Measurements from ENCODE around the gene NATD1. TPM values are rescaled to one million over a fixed set of nuclear protein-coding genes. Genes with fewer than 3 reads are reported as not detected.

The NATD1 gene
- polyA plus RNA-seq, 2 donors: 2.3 to 3.2 TPM

GRCh38 chr17:21223086-21223485, 30.1 kb downstream of the NATD1 start:
- WGBS, 2 donors: 93 to 95% methylated on average over 6 of the region's 6 CpGs
- Histone ChIP-seq H3K4me3 (ENCODE audit: low read depth in 1 of 2, low read length in 2 of 2) (no peak overlapping the region), H3K4me1 (ENCODE audit: control insufficient read depth in 2 of 2, insufficient read depth in 2 of 2, low read length in 1 of 2) (no peaks in the 10 kb centered on the region), H3K36me3 (ENCODE audit: control insufficient read depth in 2 of 2, insufficient read depth in 2 of 2, low read length in 1 of 2) (peaks cover 0 to 14% of the 10 kb centered on the region in 2 donors), H3K9me3 (ENCODE audit: control insufficient read depth in 2 of 2, insufficient read depth in 1 of 2, low read depth in 1 of 2, low read length in 1 of 2) (peaks cover 0 to 3% of the 10 kb centered on the region in 2 donors), H3K27ac (ENCODE audit: low read depth in 2 of 2, low read length in 1 of 2) (no peak overlapping the region), H3K27me3 (ENCODE audit: control insufficient read depth in 1 of 2, insufficient read depth in 2 of 2, low read length in 2 of 2) (no peaks in the 10 kb centered on the region)

DNA sequence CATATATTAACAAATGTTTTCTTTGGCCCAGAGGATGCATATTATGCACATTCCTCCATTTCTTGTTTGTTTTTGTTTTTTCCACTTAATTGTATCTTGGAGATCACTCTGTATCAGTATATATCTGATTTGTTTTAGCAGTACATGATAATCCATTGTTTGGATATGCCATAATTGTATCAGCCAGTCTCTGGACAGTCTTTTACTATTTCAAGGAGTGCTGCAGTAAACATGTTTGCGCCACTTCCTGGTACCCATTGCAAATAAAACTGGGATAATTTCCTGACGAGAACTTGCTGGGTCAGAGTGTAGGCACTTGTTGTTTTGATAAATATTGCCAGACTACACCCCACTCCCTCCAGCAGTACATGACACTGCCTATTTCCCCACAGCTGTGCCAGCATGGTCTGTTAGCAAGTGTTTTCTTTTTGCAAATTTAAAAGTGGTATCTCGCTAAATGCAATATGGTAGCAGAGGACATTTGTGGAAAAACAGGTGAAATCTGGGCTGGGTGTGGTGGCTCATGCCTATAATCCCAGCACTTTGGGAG, 34.3 kb downstream of the NATD1 start:
- Histone ChIP-seq H3K4me1 (ENCODE audit: control insufficient read depth in 2 of 2, insufficient read depth in 2 of 2, low read length in 1 of 2) (peaks cover 0 to 3% of the 10 kb centered on the region in 2 donors), H3K27ac (ENCODE audit: low read depth in 2 of 2, low read length in 1 of 2) (no peak overlapping the region), H3K27me3 (ENCODE audit: control insufficient read depth in 1 of 2, insufficient read depth in 2 of 2, low read length in 2 of 2) (no peaks in the 10 kb centered on the region), H3K36me3 (ENCODE audit: control insufficient read depth in 2 of 2, insufficient read depth in 2 of 2, low read length in 1 of 2) (peaks cover 0 to 14% of the 10 kb centered on the region in 2 donors), H3K9me3 (ENCODE audit: control insufficient read depth in 2 of 2, insufficient read depth in 1 of 2, low read depth in 1 of 2, low read length in 1 of 2) (peaks cover 0 to 3% of the 10 kb centered on the region in 2 donors), H3K4me3 (ENCODE audit: low read depth in 1 of 2, low read length in 2 of 2) (no peak overlapping the region)
- 82 to 86% methylated on average over 3 of the region's 3 CpGs for WGBS, 2 donors

DNA sequence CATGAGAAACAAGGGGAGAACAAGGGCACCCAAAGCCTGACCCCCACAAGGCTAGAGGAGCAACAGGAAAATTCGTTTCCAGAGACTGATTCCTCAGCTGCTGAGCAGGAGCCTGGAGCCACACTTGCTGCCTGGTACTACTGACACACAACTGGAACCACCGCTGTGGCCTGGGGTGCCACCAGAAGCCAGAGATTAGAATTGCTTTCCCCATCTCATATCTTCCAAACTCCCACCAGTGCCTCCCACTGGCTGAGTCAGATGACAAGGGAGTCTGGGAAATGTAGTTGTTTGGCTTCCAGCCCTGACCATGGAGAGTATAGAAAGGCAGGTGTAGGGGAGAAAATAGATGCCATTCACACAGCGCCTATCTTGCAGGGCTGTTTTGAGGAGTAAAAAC, 35.1 kb downstream of the NATD1 start:
- peaks cover 0 to 3% of the 10 kb centered on the region in 2 donors for H3K4me1 ChIP-seq (ENCODE audit: control insufficient read depth in 2 of 2, insufficient read depth in 2 of 2, low read length in 1 of 2)
- H3K36me3 ChIP-seq (ENCODE audit: control insufficient read depth in 2 of 2, insufficient read depth in 2 of 2, low read length in 1 of 2): peaks cover 0 to 7% of the 10 kb centered on the region in 2 donors
- H3K27me3 ChIP-seq (ENCODE audit: control insufficient read depth in 1 of 2, insufficient read depth in 2 of 2, low read length in 2 of 2): no peaks in the 10 kb centered on the region
- H3K4me3 ChIP-seq (ENCODE audit: low read depth in 1 of 2, low read length in 2 of 2): no peak overlapping the region
- peaks cover 0 to 3% of the 10 kb centered on the region in 2 donors for H3K9me3 ChIP-seq (ENCODE audit: control insufficient read depth in 2 of 2, insufficient read depth in 1 of 2, low read depth in 1 of 2, low read length in 1 of 2)
- 75 to 78% methylated on average over 3 of the region's 3 CpGs for WGBS, 2 donors
- H3K27ac ChIP-seq (ENCODE audit: low read depth in 2 of 2, low read length in 1 of 2): no peak overlapping the region

GRCh38 chr17:21217346-21217745, 35.9 kb downstream of the NATD1 start:
- H3K4me1 ChIP-seq (ENCODE audit: control insufficient read depth in 2 of 2, insufficient read depth in 2 of 2, low read length in 1 of 2): peaks cover 0 to 3% of the 10 kb centered on the region in 2 donors
- H3K9me3 ChIP-seq (ENCODE audit: control insufficient read depth in 2 of 2, insufficient read depth in 1 of 2, low read depth in 1 of 2, low read length in 1 of 2): peaks cover 0 to 2% of the 10 kb centered on the region in 2 donors
- no peak overlapping the region for H3K4me3 ChIP-seq (ENCODE audit: low read depth in 1 of 2, low read length in 2 of 2)
- H3K27me3 ChIP-seq (ENCODE audit: control insufficient read depth in 1 of 2, insufficient read depth in 2 of 2, low read length in 2 of 2): no peaks in the 10 kb centered on the region
- H3K27ac ChIP-seq (ENCODE audit: low read depth in 2 of 2, low read length in 1 of 2): no peak overlapping the region
- 77 to 91% methylated on average over 1 of the region's 1 CpG for WGBS, 2 donors
- H3K36me3 ChIP-seq (ENCODE audit: control insufficient read depth in 2 of 2, insufficient read depth in 2 of 2, low read length in 1 of 2): peaks cover 0 to 7% of the 10 kb centered on the region in 2 donors

DNA sequence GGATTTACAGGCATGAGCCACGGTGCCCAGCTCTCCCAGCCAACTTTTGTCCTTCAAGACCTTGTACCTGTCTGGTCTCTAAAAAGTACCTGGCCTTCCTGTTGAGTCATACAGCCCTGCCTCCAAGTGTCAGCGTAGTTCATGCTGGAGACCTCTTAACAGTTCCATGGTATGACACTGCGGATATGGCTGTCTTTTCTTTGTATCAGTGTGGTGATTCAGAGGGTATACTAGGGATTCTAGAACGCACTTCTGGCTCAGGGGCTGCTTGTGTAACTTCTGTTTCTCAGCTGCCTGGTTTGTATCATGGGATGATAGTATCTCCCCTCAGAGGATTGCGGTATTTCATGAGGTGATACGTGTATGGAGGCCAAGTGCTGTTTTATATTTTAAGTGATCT, 37.3 kb downstream of the NATD1 start:
- no peak overlapping the region for H3K27ac ChIP-seq (ENCODE audit: low read depth in 2 of 2, low read length in 1 of 2)
- H3K36me3 ChIP-seq (ENCODE audit: control insufficient read depth in 2 of 2, insufficient read depth in 2 of 2, low read length in 1 of 2): peaks cover 0 to 2% of the 10 kb centered on the region in 2 donors
- H3K4me1 ChIP-seq (ENCODE audit: control insufficient read depth in 2 of 2, insufficient read depth in 2 of 2, low read length in 1 of 2): peaks cover 0 to 14% of the 10 kb centered on the region in 2 donors
- 85 to 86% methylated on average over 6 of the region's 6 CpGs for WGBS, 2 donors
- no peak overlapping the region for H3K4me3 ChIP-seq (ENCODE audit: low read depth in 1 of 2, low read length in 2 of 2)
- H3K27me3 ChIP-seq (ENCODE audit: control insufficient read depth in 1 of 2, insufficient read depth in 2 of 2, low read length in 2 of 2): no peaks in the 10 kb centered on the region
- H3K9me3 ChIP-seq (ENCODE audit: control insufficient read depth in 2 of 2, insufficient read depth in 1 of 2, low read depth in 1 of 2, low read length in 1 of 2): no peaks in the 10 kb centered on the region

DNA sequence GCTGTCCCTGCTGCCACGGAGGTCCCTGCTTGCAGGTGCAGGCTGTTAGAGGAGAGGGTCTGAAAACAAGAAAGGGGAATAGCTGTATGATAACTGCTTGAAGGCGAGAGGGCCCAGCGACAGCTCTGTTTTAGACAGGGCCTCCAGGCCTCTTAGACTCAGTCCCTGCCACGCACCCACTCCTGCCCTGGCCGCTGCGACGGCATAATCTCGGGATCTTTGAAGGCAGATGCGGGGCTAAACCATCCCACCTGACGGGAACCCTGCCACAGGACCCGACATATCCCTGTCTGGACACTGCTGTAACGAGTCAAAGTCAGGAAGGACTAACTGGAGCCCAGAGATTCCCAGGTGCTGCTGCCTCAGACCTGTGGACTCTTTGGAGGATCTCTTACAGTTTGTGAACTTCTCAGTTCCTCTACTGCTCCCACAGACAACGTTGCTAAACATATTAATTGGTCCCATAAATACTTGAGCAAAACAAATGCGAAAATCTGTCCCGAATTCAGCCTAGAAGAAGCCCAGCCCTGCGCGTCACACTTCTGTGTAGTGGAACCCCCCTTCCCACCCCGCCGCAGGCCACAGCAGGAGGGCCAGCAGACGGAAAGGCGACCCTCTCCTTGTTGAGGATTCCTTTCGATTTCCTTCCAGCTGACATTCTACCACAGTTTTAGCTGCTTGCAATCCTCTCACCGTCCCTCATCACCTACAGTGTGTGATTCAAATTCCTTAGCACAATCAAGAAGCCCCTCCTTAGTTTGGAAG, 38.3 kb downstream of the NATD1 start:
- WGBS, 2 donors: 8 to 11% methylated on average over 23 of the region's 23 CpGs
- Histone ChIP-seq H3K27ac (ENCODE audit: low read depth in 2 of 2, low read length in 1 of 2) (peak overlapping the region; percentile 96 to 98), H3K36me3 (ENCODE audit: control insufficient read depth in 2 of 2, insufficient read depth in 2 of 2, low read length in 1 of 2) (no peaks in the 10 kb centered on the region), H3K4me3 (ENCODE audit: low read depth in 1 of 2, low read length in 2 of 2) (peak overlapping the region; percentile 97 to 99), H3K27me3 (ENCODE audit: control insufficient read depth in 1 of 2, insufficient read depth in 2 of 2, low read length in 2 of 2) (no peaks in the 10 kb centered on the region), H3K4me1 (ENCODE audit: control insufficient read depth in 2 of 2, insufficient read depth in 2 of 2, low read length in 1 of 2) (peaks cover 4 to 20% of the 10 kb centered on the region in 2 donors), H3K9me3 (ENCODE audit: control insufficient read depth in 2 of 2, insufficient read depth in 1 of 2, low read depth in 1 of 2, low read length in 1 of 2) (no peaks in the 10 kb centered on the region)

GRCh38 chr17:21214015-21214776, 39.0 kb downstream of the NATD1 start, which contains the start of gene TMEM11:
Gene TMEM11, minus strand, starts transcription at chr17:21214161. Its CDS starts 9 bp downstream, at chr17:21214152.
- H3K9me3 ChIP-seq (ENCODE audit: control insufficient read depth in 2 of 2, insufficient read depth in 1 of 2, low read depth in 1 of 2, low read length in 1 of 2): no peaks in the 10 kb centered on the region
- H3K36me3 ChIP-seq (ENCODE audit: control insufficient read depth in 2 of 2, insufficient read depth in 2 of 2, low read length in 1 of 2): no peaks in the 10 kb centered on the region
- peak within 1 kb of the TSS; percentile 97 to 99 for H3K4me3 ChIP-seq (ENCODE audit: low read depth in 1 of 2, low read length in 2 of 2)
- no peaks in the 10 kb centered on the region for H3K27me3 ChIP-seq (ENCODE audit: control insufficient read depth in 1 of 2, insufficient read depth in 2 of 2, low read length in 2 of 2)
- WGBS, 2 donors: 0% methylated on average over 70 to 76 of the region's 76 CpGs
- H3K4me1 ChIP-seq (ENCODE audit: control insufficient read depth in 2 of 2, insufficient read depth in 2 of 2, low read length in 1 of 2): peaks cover 4 to 20% of the 10 kb centered on the region in 2 donors
- H3K27ac ChIP-seq (ENCODE audit: low read depth in 2 of 2, low read length in 1 of 2): peak within 1 kb of the TSS; percentile 96 to 98

DNA sequence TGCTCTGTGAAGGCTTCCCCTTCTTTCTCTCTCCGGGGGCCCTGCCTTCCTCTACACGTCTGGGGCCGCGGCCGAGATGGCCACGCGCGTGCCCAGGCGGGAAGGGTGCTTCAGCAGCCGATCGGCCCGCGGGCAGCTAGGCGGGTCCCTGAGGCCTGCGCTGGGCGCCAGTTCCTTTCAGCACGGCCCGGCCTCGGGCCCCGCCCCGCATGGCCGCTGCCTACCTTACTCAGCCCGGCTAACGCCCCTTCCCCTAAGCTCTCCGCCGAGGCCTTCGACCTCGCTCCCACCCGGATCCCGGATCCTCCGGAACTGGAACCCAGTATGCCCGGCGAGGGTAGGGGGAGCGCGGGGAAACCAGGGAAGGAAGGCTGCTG, 39.6 kb downstream of the NATD1 start:
- H3K9me3 ChIP-seq (ENCODE audit: control insufficient read depth in 2 of 2, insufficient read depth in 1 of 2, low read depth in 1 of 2, low read length in 1 of 2): no peaks in the 10 kb centered on the region
- H3K4me1 ChIP-seq (ENCODE audit: control insufficient read depth in 2 of 2, insufficient read depth in 2 of 2, low read length in 1 of 2): peaks cover 4 to 24% of the 10 kb centered on the region in 2 donors
- peak overlapping the region; percentile 96 to 98 for H3K27ac ChIP-seq (ENCODE audit: low read depth in 2 of 2, low read length in 1 of 2)
- WGBS, 2 donors: 0% methylated on average over 35 of the region's 35 CpGs
- H3K4me3 ChIP-seq (ENCODE audit: low read depth in 1 of 2, low read length in 2 of 2): peak overlapping the region; percentile 97 to 99
- H3K27me3 ChIP-seq (ENCODE audit: control insufficient read depth in 1 of 2, insufficient read depth in 2 of 2, low read length in 2 of 2): no peaks in the 10 kb centered on the region
- no peaks in the 10 kb centered on the region for H3K36me3 ChIP-seq (ENCODE audit: control insufficient read depth in 2 of 2, insufficient read depth in 2 of 2, low read length in 1 of 2)

GRCh38 chr17:21212826-21213637, 40.2 kb downstream of the NATD1 start:
- H3K4me3 ChIP-seq (ENCODE audit: low read depth in 1 of 2, low read length in 2 of 2): peak overlapping the region; percentile 97 to 99
- peaks cover 4 to 28% of the 10 kb centered on the region in 2 donors for H3K4me1 ChIP-seq (ENCODE audit: control insufficient read depth in 2 of 2, insufficient read depth in 2 of 2, low read length in 1 of 2)
- 3 to 5% methylated on average over 18 of the region's 18 CpGs for WGBS, 2 donors
- no peaks in the 10 kb centered on the region for H3K36me3 ChIP-seq (ENCODE audit: control insufficient read depth in 2 of 2, insufficient read depth in 2 of 2, low read length in 1 of 2)
- H3K9me3 ChIP-seq (ENCODE audit: control insufficient read depth in 2 of 2, insufficient read depth in 1 of 2, low read depth in 1 of 2, low read length in 1 of 2): no peaks in the 10 kb centered on the region
- no peaks in the 10 kb centered on the region for H3K27me3 ChIP-seq (ENCODE audit: control insufficient read depth in 1 of 2, insufficient read depth in 2 of 2, low read length in 2 of 2)
- H3K27ac ChIP-seq (ENCODE audit: low read depth in 2 of 2, low read length in 1 of 2): peak overlapping the region; percentile 96 to 98
